GM12878 (cell line): ENCODE measurements around the gene FANK1. TPM values are rescaled to one million over a fixed set of nuclear protein-coding genes. Genes with fewer than 3 reads are reported as not detected.

Source experiments
- ATAC-seq: fragments of 200-7000 bp; cut with Tn5 transposase; 3 replicates; pipeline ENCODE4 v1.9.1; 2020; ENCODE audit warnings: mild to moderate bottlenecking, moderate library complexity
- BruUV-seq: library from RNA; stranded (reverse); fragments of 400-500 nt; replicated peaks from 2 replicates; lab custom pipeline; 2021; lab: Mats Ljungman, UMichigan
- CTCF ChIA-PET: fragments of 300-600 bp; sonication (Branson Sonifier 250); formaldehyde crosslinking; extraction: SDS; loops from one replicate; lab custom pipeline; 2021; ENCODE audit warnings: inconsistent platforms; lab: Yijun Ruan, JAX
- POLR2A ChIA-PET: fragments of 350-600 bp; formaldehyde crosslinking; extraction: SDS; loops from one replicate; lab custom pipeline; 2021; ENCODE audit warnings: inconsistent platforms; lab: Charles Lee
- RAD21 ChIA-PET: fragments of 300-600 bp; sonication (Branson Sonifier 250); formaldehyde crosslinking; loops from one replicate; lab custom pipeline; 2023; ENCODE audit warnings: antibody characterized with exemption; ENCODE audit not compliant: unreplicated experiment; lab: Charles Lee
- SMC1A ChIA-PET: fragments of 300-600 bp; sonication (Branson Sonifier 250); formaldehyde crosslinking; loops from one replicate; lab custom pipeline; 2023; ENCODE audit not compliant: unreplicated experiment, uncharacterized antibody; lab: Charles Lee
- DNase-seq: peaks from one replicate; pipeline ENCODE4 v3.0.0-alpha.2; 2011; ENCODE audit warnings: low read depth, low spot score
- FAIRE-seq: peaks from 3 replicates; lab custom pipeline; 2011; peaks lifted over from hg19 to GRCh38; lab: Jason Lieb, UNC
- H2AFZ ChIP-seq: 2 replicates; pipeline ENCODE4 v1.6.0; 2011; ENCODE audit warnings: low read depth, low read length, control low read depth; ENCODE audit not compliant: control insufficient read depth
- H3K27ac ChIP-seq: 2 replicates; pipeline ENCODE4 v1.5.1; 2011; ENCODE audit warnings: control low read depth; ENCODE audit not compliant: control insufficient read depth, insufficient read depth
- H3K27me3 ChIP-seq, 2 experiments: replicated peaks in 1 of 2; 2 replicates each; pipeline versions ENCODE4 v1.6.0 to v1.6.1; 2011; ENCODE audit warnings: low read length in 1 of 2; ENCODE audit not compliant: control insufficient read depth in 2 of 2, insufficient read depth in 2 of 2
- H3K36me3 ChIP-seq, 2 experiments: 2 replicates each; pipeline ENCODE4 v1.5.1; 2011; ENCODE audit warnings: low read length in 1 of 2; ENCODE audit not compliant: control insufficient read depth in 2 of 2, insufficient read depth in 2 of 2
- H3K4me1 ChIP-seq: 2 replicates; pipeline ENCODE4 v1.6.1; 2011; ENCODE audit warnings: mild to moderate bottlenecking, low read length, moderate library complexity, mixed read lengths; ENCODE audit not compliant: control insufficient read depth, insufficient read depth
- H3K4me2 ChIP-seq: 2 replicates; pipeline ENCODE4 v1.6.0; 2011; ENCODE audit warnings: control low read depth; ENCODE audit not compliant: control insufficient read depth, insufficient read depth
- H3K4me3 ChIP-seq: fragments of 200-600 bp; sonication (generic); 2 replicates; pipeline ENCODE4 v1.5.1; 2016
- H3K79me2 ChIP-seq: 2 replicates; pipeline ENCODE4 v1.6.0; 2011; ENCODE audit warnings: low read length; ENCODE audit not compliant: control insufficient read depth, insufficient read depth
- H3K9ac ChIP-seq: 2 replicates; pipeline ENCODE4 v1.8.0; 2011; ENCODE audit warnings: low read length, control low read depth, mixed read lengths; ENCODE audit not compliant: control insufficient read depth, insufficient read depth
- H3K9me3 ChIP-seq: replicated peaks from 3 replicates; pipeline ENCODE4 v1.5.1; 2011; ENCODE audit warnings: mild to moderate bottlenecking, low read length; ENCODE audit not compliant: control insufficient read depth, insufficient read depth
- H4K20me1 ChIP-seq: 2 replicates; pipeline ENCODE4 v1.6.0; 2011; ENCODE audit not compliant: control insufficient read depth, insufficient read depth
- CHD4 ChIP-seq: fragments of 200-600 bp; sonication (generic); IDR thresholded peaks from 2 replicates; pipeline ENCODE4 v1.6.1; 2016; ENCODE audit warnings: mild to moderate bottlenecking
- ETV6 ChIP-seq, 2 experiments: fragments of 450-650 bp in 1 of 2; IDR thresholded peaks in 1 of 2; conservative IDR thresholded peaks in 1 of 2; 2 replicates each; pipeline ENCODE4 v1.6.1; 2014; ENCODE audit warnings: antibody characterized with exemption in 1 of 2, borderline replicate concordance in 1 of 2, low read depth in 1 of 2, mild to moderate bottlenecking in 1 of 2, moderate library complexity in 1 of 2
- KAT2A ChIP-seq: conservative IDR thresholded peaks from 2 replicates; pipeline ENCODE4 v1.6.1; 2011; ENCODE audit warnings: low read depth, low read length; ENCODE audit not compliant: control insufficient read depth
- KDM1A ChIP-seq: fragments of 200-600 bp; sonication (generic); IDR thresholded peaks from 2 replicates; pipeline ENCODE4 v1.6.1; 2016; ENCODE audit warnings: borderline replicate concordance
- MEF2B ChIP-seq: fragments of 450-650 bp; IDR thresholded peaks from 2 replicates; pipeline ENCODE4 v1.6.1; 2018; ENCODE audit warnings: mild to moderate bottlenecking, moderate library complexity; ENCODE audit not compliant: partially characterized antibody, poor library complexity, severe bottlenecking
- POLR2A ChIP-seq: IDR thresholded peaks from 2 replicates; pipeline ENCODE4 v1.6.1; 2011; ENCODE audit warnings: low read depth, mild to moderate bottlenecking, low read length
- ZSCAN29 ChIP-seq: fragments of 450-650 bp; IDR thresholded peaks from 2 replicates; pipeline ENCODE4 v1.6.1; 2017; ENCODE audit warnings: mild to moderate bottlenecking, moderate library complexity
- WGBS: methylation state at CpG from one replicate; pipeline ENCODE4 v1.1.6; 2016; ENCODE audit warnings: low lambda C conversion rate; ENCODE audit not compliant: insufficient replicate concordance, insufficient coverage; ENCODE audit errors: missing lambda C conversion rate; 5-methylcytosine and 5-hydroxymethylcytosine counted together
- in situ Hi-C: fragments of 300-500 bp; cut with MboI; formaldehyde crosslinking; loops from 9 replicates; pipeline ENCODE4 v1.14.3; 2018; ENCODE audit warnings: mixed read lengths
- intact Hi-C: fragments of 100-400 bp; cut with micrococcal nuclease; formaldehyde crosslinking; loops from one replicate; pipeline ENCODE4 v1.14.2; 2022; ENCODE audit not compliant: unreplicated experiment
- polyA plus RNA-seq, 11 experiments: library from polyadenylated mRNA; depleted of rRNA in 4 of 11; unstranded in 6 of 11; stranded (reverse) in 5 of 11; fragments of >200 nt; fragmentation: Nextera tagmentation in 4 of 11; fragmentation: Illumina TruSeq in 1 of 11; extraction: Ambion mirVana in 4 of 11; extraction: Trizol in 1 of 11; gene quantifications; 1 replicate in 1 of 11; 2 replicates in 10 of 11; pipeline versions ENCODE4 v1.2.1 to v1.2.3, GENCODE V29; 2011 to 2016; ENCODE audit warnings: inconsistent platforms in 2 of 11, missing spikeins in 2 of 11, low read depth in 1 of 11
- total RNA-seq, 4 experiments: library from RNA; depleted of rRNA in 3 of 4; stranded (reverse); fragments of >200 nt in 3 of 4; fragmentation: Illumina TruSeq in 1 of 4; extraction: Trizol in 1 of 4; gene quantifications; 2 replicates each; pipeline versions ENCODE4 v1.2.1 to v1.2.3, GENCODE V29; 2013 to 2021
- TF ChIP-seq, protein P1 (sequence below): fragments of 450-650 bp; IDR thresholded peaks from 2 replicates; pipeline ENCODE4 v1.6.1; 2014; ENCODE audit warnings: mild to moderate bottlenecking
- TF ChIP-seq, protein P2 (sequence below): fragments of 450-650 bp; formaldehyde crosslinking; IDR thresholded peaks from 2 replicates; pipeline ENCODE4 v1.4.0; 2022; ENCODE audit warnings: mild to moderate bottlenecking, moderate library complexity

FANK1 gene
- total and polyA plus RNA-seq, 10 of the 15 experiments (the other 5 are each of a cell fraction or from before 2014, with no cell fraction given), result 0.07 to 0.16 (median 0.13) TPM; not detected in 6

DNA sequence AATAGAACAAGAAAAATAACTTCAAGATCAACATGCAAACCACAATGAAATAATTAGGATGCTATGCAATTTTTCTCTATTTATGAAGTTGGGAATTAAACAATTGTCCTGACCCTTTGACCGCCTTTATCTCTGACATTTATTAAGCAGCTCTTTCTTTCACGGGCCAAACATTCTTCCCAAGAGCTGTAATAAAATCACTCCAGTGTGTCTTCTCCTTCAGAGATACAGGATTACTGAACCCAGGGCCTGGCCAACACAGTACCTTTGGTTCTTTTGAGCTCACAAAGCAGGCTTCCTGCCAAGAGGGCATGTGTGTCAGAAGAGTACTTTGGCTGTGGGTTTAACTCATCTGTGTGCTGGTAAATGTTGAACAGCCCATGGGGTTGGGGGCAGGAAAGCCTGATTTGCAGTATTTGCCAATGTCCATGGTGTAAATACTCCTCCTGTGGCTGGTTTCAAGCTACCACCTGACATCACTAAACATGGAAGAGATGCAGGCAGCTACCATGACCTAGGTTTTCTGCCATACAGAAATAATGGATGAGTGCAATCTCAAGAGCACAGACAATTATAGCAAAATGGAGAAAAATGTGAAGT is 121.7 kb downstream of the FANK1 start:
- TF ChIP-seq, protein P1, sequence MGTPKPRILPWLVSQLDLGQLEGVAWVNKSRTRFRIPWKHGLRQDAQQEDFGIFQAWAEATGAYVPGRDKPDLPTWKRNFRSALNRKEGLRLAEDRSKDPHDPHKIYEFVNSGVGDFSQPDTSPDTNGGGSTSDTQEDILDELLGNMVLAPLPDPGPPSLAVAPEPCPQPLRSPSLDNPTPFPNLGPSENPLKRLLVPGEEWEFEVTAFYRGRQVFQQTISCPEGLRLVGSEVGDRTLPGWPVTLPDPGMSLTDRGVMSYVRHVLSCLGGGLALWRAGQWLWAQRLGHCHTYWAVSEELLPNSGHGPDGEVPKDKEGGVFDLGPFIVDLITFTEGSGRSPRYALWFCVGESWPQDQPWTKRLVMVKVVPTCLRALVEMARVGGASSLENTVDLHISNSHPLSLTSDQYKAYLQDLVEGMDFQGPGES, result no peak
- TF ChIP-seq KAT2A (no peak), KDM1A (no peak), MEF2B (no peak), ZSCAN29 (no peak), CHD4 (no peak), POLR2A (no peak), ETV6 (conservative IDR thresholded peaks at IDR 0.05 in 1 of 2, IDR thresholded peaks at IDR 0.05 in 1 of 2; ENCODE audit: borderline replicate concordance in 1 of 2, low read depth in 1 of 2) (no peak)
- TF ChIP-seq, protein P2, sequence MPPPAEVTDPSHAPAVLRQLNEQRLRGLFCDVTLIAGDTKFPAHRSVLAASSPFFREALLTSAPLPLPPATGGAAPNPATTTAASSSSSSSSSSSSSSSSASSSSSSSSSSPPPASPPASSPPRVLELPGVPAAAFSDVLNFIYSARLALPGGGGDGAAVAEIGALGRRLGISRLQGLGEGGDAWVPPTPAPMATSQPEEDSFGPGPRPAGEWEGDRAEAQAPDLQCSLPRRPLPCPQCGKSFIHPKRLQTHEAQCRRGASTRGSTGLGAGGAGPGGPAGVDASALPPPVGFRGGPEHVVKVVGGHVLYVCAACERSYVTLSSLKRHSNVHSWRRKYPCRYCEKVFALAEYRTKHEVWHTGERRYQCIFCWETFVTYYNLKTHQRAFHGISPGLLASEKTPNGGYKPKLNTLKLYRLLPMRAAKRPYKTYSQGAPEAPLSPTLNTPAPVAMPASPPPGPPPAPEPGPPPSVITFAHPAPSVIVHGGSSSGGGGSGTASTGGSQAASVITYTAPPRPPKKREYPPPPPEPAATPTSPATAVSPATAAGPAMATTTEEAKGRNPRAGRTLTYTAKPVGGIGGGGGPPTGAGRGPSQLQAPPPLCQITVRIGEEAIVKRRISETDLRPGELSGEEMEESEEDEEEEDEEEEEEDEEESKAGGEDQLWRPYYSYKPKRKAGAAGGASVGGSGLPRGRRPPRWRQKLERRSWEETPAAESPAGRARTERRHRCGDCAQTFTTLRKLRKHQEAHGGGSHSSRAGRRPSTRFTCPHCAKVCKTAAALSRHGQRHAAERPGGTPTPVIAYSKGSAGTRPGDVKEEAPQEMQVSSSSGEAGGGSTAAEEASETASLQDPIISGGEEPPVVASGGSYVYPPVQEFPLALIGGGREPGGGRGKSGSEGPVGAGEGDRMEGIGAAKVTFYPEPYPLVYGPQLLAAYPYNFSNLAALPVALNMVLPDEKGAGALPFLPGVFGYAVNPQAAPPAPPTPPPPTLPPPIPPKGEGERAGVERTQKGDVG (CRISPR knock-in tag), result no peak
- no TSS peak for BruUV-seq
- H4K20me1 ChIP-seq, result no peaks in the 10 kb centered on the region
- H3K4me2 ChIP-seq, result no peak overlapping the region
- H3K27me3 ChIP-seq, result no peaks in the 10 kb centered on the region
- no peaks in the 10 kb centered on the region for H3K36me3 ChIP-seq
- no peak overlapping the region for H3K4me3 ChIP-seq
- no peak for DNase-seq
- no peaks in the 10 kb centered on the region for H3K9me3 ChIP-seq
- in situ Hi-C loops, result no loop called here
- intact Hi-C loops, result no loop called here
- H3K79me2 ChIP-seq, result no peaks in the 10 kb centered on the region
- ATAC-seq, result no peak
- CTCF ChIA-PET, result no interaction called here
- 17% methylated on average over 2 of the region's 2 CpGs for whole genome bisulfite sequencing
- no peak overlapping the region for H3K9ac ChIP-seq
- RAD21 ChIA-PET, result no interaction called here
- no peak for FAIRE-seq
- SMC1A ChIA-PET, result no interaction called here
- POLR2A ChIA-PET, result no interaction called here
- no peaks in the 10 kb centered on the region; the same call in 1 of the 2 replicates for H3K4me1 ChIP-seq
- no peak overlapping the region for H2AFZ ChIP-seq
- H3K27ac ChIP-seq, result no peak overlapping the region
